OCI-LY1 (cell line): ENCODE results near the gene TPD52L1.
"Not testable (repeated sequence)": the region's sequence is repeated elsewhere in the genome, so short reads cannot be mapped to it uniquely, and the experiment has no call there.

ENCODE experiments used
- H2AFZ ChIP-seq: fragments of 200-600 bp; sonication (generic), shearing (Covaris generic); 2 replicates; pipeline ENCODE4 v1.6.0; 2014; ENCODE audit warnings: antibody characterized with exemption, mild to moderate bottlenecking, low read length
- H3F3A ChIP-seq: fragments of 200-600 bp; sonication (generic), shearing (Covaris generic); 2 replicates; pipeline ENCODE4 v1.6.0; 2014; ENCODE audit warnings: mild to moderate bottlenecking, antibody characterized with exemption, low read length, moderate library complexity; ENCODE audit not compliant: insufficient read depth
- H3K27ac ChIP-seq: fragments of 200-600 bp; sonication (generic); 2 replicates; pipeline ENCODE4 v1.5.1; 2014; ENCODE audit warnings: low read length, mixed run types, mild to moderate bottlenecking, low read depth; ENCODE audit not compliant: poor library complexity, severe bottlenecking
- H3K27me3 ChIP-seq: fragments of 200-600 bp; sonication (generic); 2 replicates; pipeline ENCODE4 v1.6.0; 2014; ENCODE audit warnings: antibody characterized with exemption, mild to moderate bottlenecking, low read length, moderate library complexity; ENCODE audit not compliant: insufficient read depth
- H3K36me3 ChIP-seq: fragments of 200-600 bp; sonication (generic); 2 replicates; pipeline ENCODE4 v1.6.1; 2014; ENCODE audit warnings: mild to moderate bottlenecking, antibody characterized with exemption, low read length, moderate library complexity, mixed read lengths; ENCODE audit not compliant: insufficient read depth
- H3K4me1 ChIP-seq: fragments of 200-600 bp; sonication (generic); 2 replicates; pipeline ENCODE4 v1.5.1; 2014; ENCODE audit warnings: mild to moderate bottlenecking, low read length, moderate library complexity; ENCODE audit not compliant: insufficient read depth, severe bottlenecking
- H3K4me2 ChIP-seq: fragments of 200-600 bp; sonication (generic), shearing (Covaris generic); 2 replicates; pipeline ENCODE4 v1.6.1; 2014; ENCODE audit warnings: low read length
- H3K4me3 ChIP-seq: fragments of 200-600 bp; sonication (generic); 2 replicates; pipeline ENCODE4 v1.5.1; 2014; ENCODE audit warnings: low read length, low read depth, mild to moderate bottlenecking, mixed read lengths; ENCODE audit not compliant: poor library complexity, severe bottlenecking
- H3K79me2 ChIP-seq: fragments of 200-600 bp; shearing (Covaris generic); 2 replicates; pipeline ENCODE4 v1.6.1; 2016; ENCODE audit warnings: mixed run types, low read length, mixed read lengths; ENCODE audit not compliant: insufficient read depth
- H3K9ac ChIP-seq: fragments of 200-600 bp; sonication (generic), shearing (Covaris generic); 2 replicates; pipeline ENCODE4 v1.6.1; 2014; ENCODE audit warnings: mild to moderate bottlenecking, low read length, mixed read lengths
- H3K9me2 ChIP-seq: fragments of 200-600 bp; sonication (generic), shearing (Covaris generic); 2 replicates; pipeline ENCODE4 v1.6.1; 2014; ENCODE audit warnings: low read depth, mild to moderate bottlenecking, low read length, mixed read lengths
- H3K9me3 ChIP-seq: fragments of 200-600 bp; shearing (Covaris generic); 2 replicates; pipeline ENCODE4 v1.6.1; 2014; ENCODE audit warnings: low read length, mixed read lengths
- H4K20me1 ChIP-seq: fragments of 200-600 bp; sonication (generic), shearing (Covaris generic); 2 replicates; pipeline ENCODE4 v1.6.0; 2016; ENCODE audit warnings: mild to moderate bottlenecking, low read length; ENCODE audit not compliant: insufficient read depth
- EZH2 ChIP-seq: fragments of 200-600 bp; sonication (generic), shearing (Covaris generic); IDR thresholded peaks from 2 replicates; pipeline ENCODE4 v1.8.0; 2017; ENCODE audit warnings: borderline replicate concordance, mixed run types, mild to moderate bottlenecking, antibody characterized with exemption, low read length, moderate library complexity, mixed read lengths
- TF ChIP-seq, protein P1 (sequence below): fragments of 200-600 bp; sonication (generic), shearing (Covaris generic); IDR thresholded peaks from 2 replicates; pipeline ENCODE4 v1.5.1; 2017; ENCODE audit warnings: mild to moderate bottlenecking, antibody characterized with exemption, low read length, moderate library complexity, mixed read lengths

Gene TPD52L1

DNA sequence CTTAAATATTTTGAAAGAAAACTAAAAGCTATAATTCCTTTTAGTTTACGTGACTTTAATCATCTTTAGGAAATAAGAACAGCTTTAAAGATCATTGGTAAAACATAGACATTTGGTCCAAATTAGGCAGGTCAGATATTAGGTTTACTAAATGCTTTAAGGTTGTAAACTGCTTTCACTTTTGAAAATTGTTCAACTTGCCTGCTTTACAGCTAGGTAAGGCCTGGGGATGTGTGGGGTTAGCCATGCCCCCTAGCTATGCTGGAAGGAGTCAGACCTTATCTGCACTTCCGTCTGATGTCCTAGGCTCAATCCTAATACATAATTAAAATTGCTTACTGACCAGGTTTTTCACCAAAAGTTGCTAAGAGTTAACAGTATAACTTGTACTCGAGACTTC, 30.5 kb upstream of the TPD52L1 start:
- H3K27me3 ChIP-seq = no peaks in the 10 kb centered on the region
- H2AFZ ChIP-seq = no peak overlapping the region
- no peaks in the 10 kb centered on the region for H4K20me1 ChIP-seq
- H3K9me2 ChIP-seq = no peaks in the 10 kb centered on the region
- H3K9ac ChIP-seq = no peak overlapping the region
- no peaks in the 10 kb centered on the region for H3K9me3 ChIP-seq
- no peak overlapping the region for H3K4me2 ChIP-seq
- H3K36me3 ChIP-seq = no peaks in the 10 kb centered on the region
- H3K79me2 ChIP-seq = no peaks in the 10 kb centered on the region
- H3K4me1 ChIP-seq = no peaks in the 10 kb centered on the region
- H3K27ac ChIP-seq = no peak overlapping the region
- no peak for TF ChIP-seq EZH2
- TF ChIP-seq, protein P1, sequence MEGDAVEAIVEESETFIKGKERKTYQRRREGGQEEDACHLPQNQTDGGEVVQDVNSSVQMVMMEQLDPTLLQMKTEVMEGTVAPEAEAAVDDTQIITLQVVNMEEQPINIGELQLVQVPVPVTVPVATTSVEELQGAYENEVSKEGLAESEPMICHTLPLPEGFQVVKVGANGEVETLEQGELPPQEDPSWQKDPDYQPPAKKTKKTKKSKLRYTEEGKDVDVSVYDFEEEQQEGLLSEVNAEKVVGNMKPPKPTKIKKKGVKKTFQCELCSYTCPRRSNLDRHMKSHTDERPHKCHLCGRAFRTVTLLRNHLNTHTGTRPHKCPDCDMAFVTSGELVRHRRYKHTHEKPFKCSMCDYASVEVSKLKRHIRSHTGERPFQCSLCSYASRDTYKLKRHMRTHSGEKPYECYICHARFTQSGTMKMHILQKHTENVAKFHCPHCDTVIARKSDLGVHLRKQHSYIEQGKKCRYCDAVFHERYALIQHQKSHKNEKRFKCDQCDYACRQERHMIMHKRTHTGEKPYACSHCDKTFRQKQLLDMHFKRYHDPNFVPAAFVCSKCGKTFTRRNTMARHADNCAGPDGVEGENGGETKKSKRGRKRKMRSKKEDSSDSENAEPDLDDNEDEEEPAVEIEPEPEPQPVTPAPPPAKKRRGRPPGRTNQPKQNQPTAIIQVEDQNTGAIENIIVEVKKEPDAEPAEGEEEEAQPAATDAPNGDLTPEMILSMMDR = no peak
- H3K4me3 ChIP-seq = no peak overlapping the region
- H3F3A ChIP-seq = no peaks in the 10 kb centered on the region

DNA sequence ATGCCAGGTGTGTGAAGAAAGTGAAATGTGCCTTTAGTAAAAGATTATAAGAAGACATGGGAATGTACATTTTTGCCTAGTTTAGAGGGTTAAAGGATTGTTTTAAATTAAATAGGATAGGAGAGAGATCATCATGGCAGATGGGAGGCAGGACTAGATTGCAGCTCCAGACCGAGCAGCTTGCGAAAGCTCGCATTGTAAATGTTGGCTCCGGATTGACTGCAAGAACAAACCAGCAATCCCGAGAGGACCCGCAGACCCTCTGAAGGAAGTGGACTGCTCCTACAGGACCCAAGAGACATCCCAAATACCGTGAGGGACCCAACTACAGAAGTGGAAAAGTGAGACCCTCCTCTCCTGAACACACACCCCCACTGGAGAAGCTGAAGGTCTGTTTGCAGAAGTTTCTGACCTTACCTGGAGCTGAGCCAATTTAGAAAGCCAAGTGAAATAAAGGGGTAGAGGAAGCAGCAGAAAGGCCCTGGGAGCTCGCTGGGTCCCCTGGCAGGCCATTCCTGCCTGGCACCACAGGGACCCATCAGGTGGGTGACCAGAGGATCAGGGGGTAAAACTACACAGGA, 30.0 kb upstream of the TPD52L1 start:
- no peaks in the 10 kb centered on the region for H3K36me3 ChIP-seq
- TF ChIP-seq, protein P1 = no peak
- TF ChIP-seq EZH2 = no peak
- H3K27me3 ChIP-seq = no peaks in the 10 kb centered on the region
- no peaks in the 10 kb centered on the region for H4K20me1 ChIP-seq
- H3K9me3 ChIP-seq = no peaks in the 10 kb centered on the region
- H3K9me2 ChIP-seq = no peaks in the 10 kb centered on the region
- no peak overlapping the region for H3K9ac ChIP-seq
- no peaks in the 10 kb centered on the region for H3F3A ChIP-seq
- no peak overlapping the region for H3K4me2 ChIP-seq
- H3K27ac ChIP-seq = no peak overlapping the region
- no peak overlapping the region for H2AFZ ChIP-seq
- no peaks in the 10 kb centered on the region for H3K79me2 ChIP-seq
- no peak overlapping the region for H3K4me3 ChIP-seq
- H3K4me1 ChIP-seq = no peaks in the 10 kb centered on the region

DNA sequence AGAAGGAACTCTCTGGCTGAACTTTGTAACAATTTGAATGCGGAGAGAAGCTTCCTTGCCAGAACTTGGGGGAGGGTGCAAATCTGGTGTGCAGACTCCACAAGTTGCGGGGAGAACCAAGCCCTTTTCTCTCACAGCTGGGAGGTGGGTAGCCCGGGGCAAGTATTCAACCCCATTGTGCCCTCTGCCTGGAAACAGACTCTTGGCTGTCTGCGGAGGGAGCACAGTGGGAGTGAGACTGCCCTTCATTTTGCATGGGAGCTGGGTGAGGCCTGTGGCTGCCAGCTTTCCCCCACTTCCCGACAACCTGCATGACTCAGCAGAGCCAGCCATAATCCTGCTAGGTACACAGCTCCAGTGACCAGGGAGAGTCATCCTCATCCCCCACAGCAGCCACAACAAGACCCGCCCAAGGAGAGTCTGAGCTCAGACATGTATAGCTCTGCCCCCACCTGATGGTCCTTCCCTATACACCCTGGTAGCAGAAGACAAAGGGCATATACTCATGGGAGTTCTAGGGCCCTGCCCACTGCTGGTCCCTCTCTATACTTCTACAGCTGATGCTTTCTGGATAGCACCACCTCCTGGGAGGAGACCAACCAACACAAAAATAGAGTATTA, 29.4 kb upstream of the TPD52L1 start:
- TF ChIP-seq, protein P1 = no peak
- TF ChIP-seq EZH2 = no peak
- no peak overlapping the region for H3K27ac ChIP-seq
- H3K36me3 ChIP-seq = no peaks in the 10 kb centered on the region
- H4K20me1 ChIP-seq = no peaks in the 10 kb centered on the region
- H3K4me2 ChIP-seq = no peak overlapping the region
- H3K9me3 ChIP-seq = no peaks in the 10 kb centered on the region
- H3F3A ChIP-seq = no peaks in the 10 kb centered on the region
- no peaks in the 10 kb centered on the region for H3K9me2 ChIP-seq
- no peaks in the 10 kb centered on the region for H3K27me3 ChIP-seq
- no peak overlapping the region for H2AFZ ChIP-seq
- H3K9ac ChIP-seq = no peak overlapping the region
- H3K79me2 ChIP-seq = no peaks in the 10 kb centered on the region
- no peaks in the 10 kb centered on the region for H3K4me1 ChIP-seq
- no peak overlapping the region for H3K4me3 ChIP-seq

DNA sequence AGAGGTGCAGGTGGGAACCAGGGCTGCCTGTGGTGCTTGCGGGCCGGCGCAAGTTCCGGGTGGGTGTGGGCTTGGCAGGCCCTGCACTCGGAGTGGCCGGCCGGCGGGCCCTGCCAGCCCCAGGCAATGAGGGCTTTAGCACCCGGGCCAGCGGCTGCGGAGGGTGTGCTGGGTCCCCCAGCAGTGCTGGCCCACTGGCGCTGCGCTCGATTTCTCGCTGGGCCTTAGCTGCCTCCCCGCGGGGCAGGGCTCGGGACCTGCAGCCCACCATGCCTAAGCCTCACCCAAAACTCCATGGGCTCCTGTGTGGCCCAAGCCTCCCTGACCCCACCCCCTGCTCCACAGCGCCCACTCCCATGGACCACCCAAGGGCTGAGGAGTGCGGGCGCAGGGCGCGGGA, 27.7 kb upstream of the TPD52L1 start:
- H3K4me3 ChIP-seq, H3K79me2 ChIP-seq, H3K9me3 ChIP-seq, H3K27me3 ChIP-seq, H3F3A ChIP-seq, H3K4me1 ChIP-seq, H3K4me2 ChIP-seq, H3K9ac ChIP-seq, H4K20me1 ChIP-seq, H3K9me2 ChIP-seq, H3K36me3 ChIP-seq, H3K27ac ChIP-seq, H2AFZ ChIP-seq: not testable (repeated sequence)
